ENCODE measurements around the gene RNASEH1.

RNASEH1 gene

GRCh38 chr2:3598197-3598910 lies 40.2 kb upstream of the RNASEH1 start:
- no peak for DNase-seq (ENCODE audit: low read depth)
- no peak overlapping the region for H3K4me3 ChIP-seq (ENCODE audit: low read depth, low read length)
- TF ChIP-seq, protein P1, sequence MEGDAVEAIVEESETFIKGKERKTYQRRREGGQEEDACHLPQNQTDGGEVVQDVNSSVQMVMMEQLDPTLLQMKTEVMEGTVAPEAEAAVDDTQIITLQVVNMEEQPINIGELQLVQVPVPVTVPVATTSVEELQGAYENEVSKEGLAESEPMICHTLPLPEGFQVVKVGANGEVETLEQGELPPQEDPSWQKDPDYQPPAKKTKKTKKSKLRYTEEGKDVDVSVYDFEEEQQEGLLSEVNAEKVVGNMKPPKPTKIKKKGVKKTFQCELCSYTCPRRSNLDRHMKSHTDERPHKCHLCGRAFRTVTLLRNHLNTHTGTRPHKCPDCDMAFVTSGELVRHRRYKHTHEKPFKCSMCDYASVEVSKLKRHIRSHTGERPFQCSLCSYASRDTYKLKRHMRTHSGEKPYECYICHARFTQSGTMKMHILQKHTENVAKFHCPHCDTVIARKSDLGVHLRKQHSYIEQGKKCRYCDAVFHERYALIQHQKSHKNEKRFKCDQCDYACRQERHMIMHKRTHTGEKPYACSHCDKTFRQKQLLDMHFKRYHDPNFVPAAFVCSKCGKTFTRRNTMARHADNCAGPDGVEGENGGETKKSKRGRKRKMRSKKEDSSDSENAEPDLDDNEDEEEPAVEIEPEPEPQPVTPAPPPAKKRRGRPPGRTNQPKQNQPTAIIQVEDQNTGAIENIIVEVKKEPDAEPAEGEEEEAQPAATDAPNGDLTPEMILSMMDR (conservative IDR thresholded peaks at IDR 0.05; ENCODE audit: low read depth, low read length) = no peak

GRCh38 chr2:3597567-3597966 lies 39.4 kb upstream of the RNASEH1 start:
- no peak for DNase-seq (ENCODE audit: low read depth)
- TF ChIP-seq, protein P1 (conservative IDR thresholded peaks at IDR 0.05; ENCODE audit: low read depth, low read length) = no peak
- H3K4me3 ChIP-seq (ENCODE audit: low read depth, low read length) = no peak overlapping the region

- no peak for DNase-seq (ENCODE audit: low read depth)
- no peak overlapping the region for H3K4me3 ChIP-seq (ENCODE audit: low read depth, low read length)
- TF ChIP-seq, protein P1 (conservative IDR thresholded peaks at IDR 0.05; ENCODE audit: low read depth, low read length) = no peak
These were observed 38.8 kb upstream of the RNASEH1 start for GRCh38 chr2:3596901-3597417.

GRCh38 chr2:3595985-3596384 lies 37.9 kb upstream of the RNASEH1 start:
- TF ChIP-seq, protein P1 (conservative IDR thresholded peaks at IDR 0.05; ENCODE audit: low read depth, low read length) = no peak
- no peak for DNase-seq (ENCODE audit: low read depth)
- no peak overlapping the region for H3K4me3 ChIP-seq (ENCODE audit: low read depth, low read length)

- DNase-seq (ENCODE audit: low read depth) = no peak
- peak overlapping the region; percentile 55 for H3K4me3 ChIP-seq (ENCODE audit: low read depth, low read length)
- TF ChIP-seq, protein P1 (conservative IDR thresholded peaks at IDR 0.05; ENCODE audit: low read depth, low read length) = no peak
These were observed 37.3 kb upstream of the RNASEH1 start for GRCh38 chr2:3595404-3595803.

DNA sequence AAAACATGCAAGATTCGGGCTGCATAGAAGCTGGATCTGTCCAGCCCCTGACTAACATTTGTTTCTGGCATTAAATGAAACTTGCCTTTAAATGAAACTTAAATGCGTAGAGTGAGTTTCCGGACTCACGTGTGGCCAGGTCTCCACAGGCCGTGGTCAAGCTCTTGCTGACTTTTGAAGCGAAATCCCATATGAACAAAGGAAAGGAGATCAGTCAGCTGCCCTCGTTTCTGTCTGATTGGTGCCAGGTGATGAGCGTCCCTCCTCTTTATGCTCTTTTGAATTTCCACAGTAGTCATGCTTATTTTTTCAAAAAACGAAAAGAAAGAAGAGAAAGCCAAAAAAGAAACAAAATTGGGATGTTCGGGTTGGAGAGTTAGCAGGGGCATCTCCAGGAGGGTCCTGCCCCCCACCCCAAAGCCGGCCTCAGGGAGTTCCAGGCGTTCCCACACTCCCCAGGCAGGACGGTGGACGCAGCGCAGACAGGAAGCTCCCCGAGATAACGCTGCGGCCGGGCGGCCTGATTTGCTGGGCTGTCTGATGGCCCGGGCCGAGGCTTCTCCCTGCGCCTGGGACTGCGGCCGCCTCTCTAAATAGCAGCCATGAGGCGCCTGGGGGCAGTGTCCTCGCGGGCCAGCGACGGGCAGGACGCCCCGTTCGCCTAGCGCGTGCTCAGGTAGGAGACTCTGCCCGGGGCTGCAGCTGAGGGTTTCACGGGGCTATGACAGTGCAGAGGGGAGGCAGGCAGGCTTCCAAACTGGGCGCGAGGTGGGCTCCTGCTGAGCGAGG lies 36.6 kb upstream of the RNASEH1 start, which contains the start of gene COLEC11:
Gene COLEC11 (plus strand): TSS at position 620 of the 789 bp plus-strand sequence. CDS start 9,229 bp downstream, outside the sequence.
- TF ChIP-seq, protein P1 (conservative IDR thresholded peaks at IDR 0.05; ENCODE audit: low read depth, low read length) = peak; percentile 55
- H3K4me3 ChIP-seq (ENCODE audit: low read depth, low read length) = peak within 1 kb of the TSS; percentile 55
- peak; percentile 63 for DNase-seq (ENCODE audit: low read depth)
